ENCODE measurements around the gene TGFB1I1.
"Not testable (repeated sequence)": the region's sequence is repeated elsewhere in the genome, so short reads cannot be mapped to it uniquely, and the experiment has no call there.

Gene TGFB1I1

DNA sequence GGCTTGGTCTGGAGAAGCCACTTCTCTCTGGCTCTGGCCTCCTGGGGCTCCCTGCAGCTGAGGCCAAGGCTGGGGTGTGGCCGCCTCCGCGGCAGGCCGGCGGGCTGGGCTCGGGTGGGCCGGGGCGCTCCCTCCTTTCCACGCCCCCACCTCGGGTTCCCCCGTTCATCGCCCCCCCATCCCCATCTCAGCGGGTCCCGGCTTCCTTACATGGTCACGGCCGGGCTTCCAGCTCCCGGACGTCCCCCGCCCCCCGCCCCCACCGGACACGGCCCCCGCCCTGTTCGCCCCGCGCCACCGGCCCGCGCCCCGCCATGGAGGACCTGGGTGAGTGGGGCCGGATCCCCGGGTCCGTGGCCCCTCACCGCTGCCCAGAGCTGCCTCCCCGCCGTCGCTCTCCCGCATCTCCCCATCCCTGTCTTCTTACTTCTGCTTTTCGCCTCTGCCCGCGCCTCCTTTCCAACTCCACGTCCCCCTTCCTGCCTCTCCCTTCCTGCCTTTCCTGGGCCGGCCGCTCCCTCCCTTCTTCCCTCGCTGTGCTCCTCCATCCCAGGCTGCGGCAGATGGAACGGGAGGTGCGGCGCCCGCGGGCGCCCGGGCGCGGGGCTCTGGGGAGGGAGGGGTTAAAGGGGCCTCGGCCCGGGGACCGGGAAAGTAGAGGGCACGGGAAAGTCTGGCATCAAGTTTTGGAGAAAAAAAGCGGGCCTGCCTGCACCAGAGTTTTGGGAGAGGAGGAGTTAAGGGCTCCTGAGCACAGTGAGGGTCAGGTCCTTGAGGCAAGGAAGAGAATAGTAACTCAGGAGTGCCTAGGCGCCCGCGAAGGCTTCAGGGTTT is at the start of gene TGFB1I1:
TSS of gene TGFB1I1 (plus strand) at position 278 of the 834 bp plus-strand sequence. CDS start at position 315, 37 bp downstream.
- no peak for DNase-seq

DNA sequence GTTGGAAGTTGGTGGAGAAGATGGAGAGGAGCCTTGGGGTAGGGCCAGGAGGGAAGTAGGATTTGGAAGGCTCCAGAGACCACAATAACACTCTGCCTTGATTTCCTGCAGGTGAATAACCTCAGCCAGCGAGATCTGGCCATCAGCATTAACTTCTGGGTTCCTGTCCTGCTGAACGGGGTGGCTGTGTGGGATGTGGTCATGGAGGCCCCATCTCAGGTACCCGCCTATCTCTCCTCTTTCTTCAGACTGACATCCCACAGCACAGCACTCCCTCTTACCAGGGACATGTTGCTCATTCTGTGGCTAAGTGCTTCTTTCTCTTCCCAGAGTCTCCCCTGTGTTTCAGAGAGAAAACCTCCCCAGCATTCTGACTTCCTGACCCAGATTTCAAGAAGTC is 48.7 kb upstream of the TGFB1I1 start:
- DNase-seq = no peak

DNA sequence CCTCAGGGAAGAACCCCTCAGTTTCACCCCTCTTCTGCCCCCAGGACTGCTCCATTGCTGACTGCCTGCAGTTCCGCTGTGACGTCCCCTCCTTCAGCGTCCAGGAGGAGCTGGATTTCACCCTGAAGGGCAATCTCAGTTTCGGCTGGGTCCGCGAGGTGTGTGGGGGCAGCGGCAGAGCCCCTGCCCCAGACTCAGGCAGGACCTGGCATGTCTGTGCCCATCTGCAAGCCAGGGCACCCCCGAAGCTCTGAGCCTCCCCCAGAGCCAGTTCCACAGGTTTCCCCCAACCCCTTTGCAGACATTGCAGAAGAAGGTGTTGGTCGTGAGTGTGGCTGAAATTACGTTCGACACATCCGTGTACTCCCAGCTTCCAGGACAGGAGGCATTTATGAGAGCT is 48.2 kb upstream of the TGFB1I1 start:
- DNase-seq = no peak

DNA sequence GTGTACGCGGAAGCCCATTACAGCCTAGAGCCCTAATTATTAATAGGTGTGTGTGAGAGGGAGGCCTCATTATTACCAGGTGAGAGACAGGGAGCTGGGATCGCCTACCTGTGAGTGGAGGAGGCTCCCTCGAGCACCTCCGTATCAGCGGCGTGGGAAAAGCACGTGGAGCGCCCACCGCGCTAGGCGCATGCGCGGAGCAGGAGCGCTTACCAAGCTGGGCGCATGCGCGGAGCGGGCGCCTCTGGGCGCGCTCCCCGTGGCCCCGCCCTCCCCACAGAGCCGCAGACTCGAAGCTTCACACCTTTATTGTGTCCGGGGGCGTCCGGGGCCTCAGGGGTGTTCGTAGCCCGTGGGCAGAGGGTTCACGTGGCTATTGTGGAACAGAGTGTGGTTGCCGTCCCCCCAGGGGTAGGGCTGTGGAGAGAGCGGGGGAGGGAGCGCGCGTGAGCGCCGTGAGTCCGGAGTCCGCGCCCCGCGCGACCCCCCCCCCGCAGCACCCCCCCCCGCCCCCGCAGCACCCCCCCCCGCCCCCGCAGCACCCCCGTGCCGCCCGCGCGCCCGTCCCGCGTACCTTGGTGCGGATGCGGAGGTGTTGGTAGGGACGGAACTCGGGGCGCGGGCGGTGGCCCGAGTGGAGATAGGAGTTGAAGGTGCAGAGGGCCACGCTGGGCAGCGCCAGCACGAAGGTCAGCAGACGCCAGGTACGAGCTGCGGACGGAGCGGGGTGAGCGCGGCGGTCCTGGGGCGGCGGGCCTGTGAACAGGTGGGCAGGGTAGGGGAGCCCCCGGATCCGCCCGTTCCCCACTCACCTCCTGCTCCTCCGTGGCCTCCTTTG is 44.3 kb upstream of the TGFB1I1 start:
- DNase-seq = no peak

DNA sequence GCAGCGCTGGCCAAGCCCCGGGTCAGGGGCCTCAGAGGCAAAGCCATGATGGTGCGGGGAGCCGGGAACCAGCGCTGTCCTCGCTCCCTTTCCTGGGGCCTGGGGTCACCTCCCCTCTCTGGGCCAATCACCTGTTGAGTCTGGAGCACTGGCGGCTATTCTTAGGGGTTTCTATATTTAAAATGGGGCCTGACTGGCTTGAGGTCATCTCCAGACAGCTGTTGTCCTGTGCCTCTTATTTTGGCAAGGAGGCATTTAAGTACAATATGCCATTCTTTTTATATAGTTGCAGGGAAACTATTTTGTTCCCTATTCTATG is 43.7 kb upstream of the TGFB1I1 start, which contains the start of gene COX6A2:
TSS of gene COX6A2 (minus strand) at position 82 of the 319 bp plus-strand sequence. CDS start at position 47, 35 bp downstream.
- no peak for DNase-seq

DNA sequence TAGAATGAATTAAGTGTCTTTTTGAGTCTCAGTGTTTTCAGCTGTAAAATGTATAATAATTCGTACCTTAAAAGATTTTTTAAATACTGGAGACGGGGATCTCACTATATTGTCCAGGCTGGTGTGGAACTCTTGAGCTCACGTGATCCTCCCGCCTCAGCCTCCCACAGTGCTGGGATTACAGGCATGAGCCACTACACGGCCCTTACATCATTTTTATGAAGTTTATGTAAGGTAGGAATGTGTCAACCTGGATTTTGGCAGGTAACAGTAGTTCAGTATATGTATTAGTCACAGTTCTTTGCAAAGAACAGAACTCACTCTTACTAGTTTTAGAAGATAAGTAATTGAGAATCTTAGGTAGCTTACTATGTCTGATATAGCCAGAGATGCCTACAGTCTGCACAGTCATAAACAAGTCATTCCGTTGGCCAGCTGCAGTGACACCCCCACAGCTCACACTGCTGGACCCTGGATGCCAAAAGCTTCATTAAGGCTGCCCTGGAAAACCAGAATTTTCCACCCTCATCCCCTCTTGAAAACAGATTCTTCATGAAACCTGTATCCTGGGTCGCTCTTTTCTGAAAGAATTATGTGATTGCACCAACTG is 43.2 kb upstream of the TGFB1I1 start:
- DNase-seq = no peak

DNA sequence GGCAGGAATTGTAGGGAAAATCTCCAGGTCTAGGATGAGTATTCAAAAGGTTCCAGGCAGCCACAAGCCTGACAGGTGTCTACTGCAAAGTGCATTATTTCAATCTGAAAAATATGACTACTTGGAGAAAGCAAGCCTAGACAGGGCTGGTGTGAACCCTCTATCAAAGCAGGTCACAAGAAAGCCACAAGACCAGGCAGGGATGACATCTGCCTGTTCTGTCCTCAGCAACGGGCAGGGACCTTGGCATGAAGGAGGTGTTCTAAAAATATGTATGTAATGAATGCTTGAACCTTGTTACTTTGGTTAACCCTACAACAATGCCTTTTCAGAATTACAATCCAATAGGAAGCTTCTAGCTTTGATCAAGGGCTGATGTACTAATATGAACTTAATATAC is 42.6 kb upstream of the TGFB1I1 start:
- DNase-seq = no peak

DNA sequence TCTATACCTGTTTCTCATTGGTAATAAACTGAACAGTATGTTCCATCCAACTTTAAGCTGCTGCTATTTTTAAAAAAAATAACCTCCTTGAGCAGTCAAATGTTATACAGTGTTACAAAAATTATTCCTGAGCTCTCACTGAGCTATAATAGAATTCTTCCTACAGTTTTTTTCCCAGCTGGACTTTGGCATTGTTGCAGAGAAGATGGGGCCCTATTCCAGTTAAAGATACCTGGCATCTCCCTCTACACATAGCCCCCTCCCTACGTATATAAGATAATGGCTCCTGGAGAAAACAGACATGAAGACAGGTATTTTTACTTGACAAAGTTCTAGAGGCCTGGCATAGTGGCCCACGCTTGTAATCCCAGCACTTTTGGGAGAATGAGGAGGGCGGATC is 42.2 kb upstream of the TGFB1I1 start:
- DNase-seq = no peak

DNA sequence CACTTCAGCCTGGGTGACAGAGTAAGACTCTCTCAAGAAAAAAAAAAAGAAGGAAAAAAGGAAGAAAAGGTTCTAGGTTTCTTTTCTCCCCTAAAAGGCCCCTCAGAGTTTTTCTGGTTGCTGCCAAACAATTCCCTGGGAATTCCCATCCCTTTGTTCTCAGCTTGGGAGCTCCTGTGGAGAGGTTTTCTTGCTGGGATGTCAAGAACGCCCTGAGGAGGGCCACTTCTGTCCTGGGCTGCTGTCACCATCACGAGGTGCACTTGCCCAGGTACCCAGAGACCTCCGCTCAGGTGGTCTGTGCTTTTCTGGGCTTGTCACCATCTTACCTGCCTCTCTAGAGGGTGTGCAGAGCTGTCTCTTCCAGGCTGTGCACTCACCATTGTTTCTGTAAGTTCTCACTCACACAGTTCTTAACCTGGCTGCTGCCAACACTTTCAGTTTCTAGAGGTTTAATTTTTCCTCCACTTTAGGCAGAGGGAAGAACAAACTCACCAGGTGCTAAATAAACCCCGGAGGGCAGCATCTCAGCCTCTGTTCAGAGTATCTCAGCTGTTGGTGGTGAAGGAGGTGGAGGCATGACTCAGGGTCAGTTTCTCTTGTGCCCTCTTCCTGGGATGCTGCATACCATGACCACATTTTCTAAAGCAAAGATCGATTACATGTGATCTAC is 41.4 kb upstream of the TGFB1I1 start:
- no peak for DNase-seq

DNA sequence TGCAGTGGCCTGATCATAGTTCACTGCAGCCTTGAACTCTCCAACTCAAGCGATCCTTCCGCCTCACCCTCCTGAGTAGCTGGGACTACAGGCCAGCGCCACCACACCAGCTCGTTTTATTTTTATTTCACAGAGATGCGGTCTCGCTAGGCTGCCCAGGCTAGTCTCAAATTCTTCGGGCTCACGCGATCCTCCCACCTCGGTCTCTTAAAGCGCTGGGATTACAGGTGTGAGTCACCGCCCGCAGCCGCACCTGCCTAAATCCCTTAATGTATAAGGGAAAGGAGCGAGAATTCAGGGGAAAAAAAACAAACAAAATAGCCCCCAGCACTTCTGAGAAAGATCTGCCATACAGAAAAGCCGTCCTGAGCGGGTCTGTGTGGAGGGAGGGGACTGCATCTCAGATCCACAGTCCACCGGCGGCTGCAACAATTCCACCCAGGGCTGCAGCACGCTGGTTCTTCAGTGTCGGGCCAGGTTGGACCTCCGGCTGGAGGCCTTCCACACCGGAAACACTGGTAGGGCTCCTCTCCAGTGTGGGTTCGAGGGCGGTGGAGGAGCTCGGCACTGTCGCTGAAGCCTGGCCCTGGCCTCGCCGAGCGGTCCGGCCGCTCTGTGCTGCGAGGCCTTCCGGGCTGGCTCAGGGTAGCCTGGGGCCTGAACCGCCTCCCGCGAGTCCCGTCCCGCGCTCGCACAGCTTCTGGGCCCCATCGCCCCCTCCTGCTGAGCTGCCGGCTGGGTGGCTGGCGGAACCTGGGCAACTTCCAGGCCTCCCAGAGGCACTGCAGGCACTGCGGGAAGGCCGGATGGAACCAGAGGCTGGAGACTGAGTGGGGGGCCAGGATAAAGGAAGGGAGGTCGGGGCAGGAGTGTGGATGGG is 36.4 kb upstream of the TGFB1I1 start:
- DNase-seq = no peak

DNA sequence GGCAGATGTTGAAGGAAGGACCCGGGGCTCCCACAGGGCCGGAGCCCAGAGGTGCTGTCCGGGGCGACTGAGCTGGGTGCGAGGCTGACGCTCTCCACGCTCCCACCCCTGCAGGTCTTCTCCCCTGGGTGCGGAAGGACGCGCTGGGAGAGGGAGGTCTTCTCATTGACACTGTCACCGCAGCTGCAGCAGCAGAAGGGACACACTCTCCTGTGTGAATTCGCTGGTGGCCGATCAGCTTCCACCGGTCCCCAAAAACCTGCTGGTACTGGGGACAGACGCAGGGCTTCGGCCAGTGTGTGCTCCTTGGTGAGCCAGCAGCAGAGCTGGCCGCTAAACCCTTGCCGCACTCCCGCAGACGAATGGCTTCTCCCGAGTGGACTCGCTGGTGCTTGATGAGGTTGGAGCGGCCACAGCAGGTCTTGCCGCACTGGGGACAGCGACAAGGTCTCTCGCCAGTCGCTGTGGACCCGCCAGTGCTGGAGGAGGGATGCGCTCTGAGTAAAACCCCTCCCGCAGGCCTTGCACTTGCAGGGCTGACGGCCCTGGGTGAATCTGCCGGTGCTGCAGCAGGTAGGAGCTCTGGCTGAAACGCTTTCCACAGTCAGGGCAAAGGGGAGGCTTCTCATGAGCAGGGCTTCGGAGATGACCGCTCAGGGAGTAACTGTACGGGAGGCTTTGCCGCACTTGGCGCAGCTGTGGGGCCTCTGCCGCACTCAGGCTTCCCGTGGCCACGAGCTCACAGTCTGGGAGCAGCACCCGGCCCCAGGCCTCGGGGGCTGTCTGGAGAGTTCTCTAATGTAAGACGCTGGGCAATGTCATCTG is 35.5 kb upstream of the TGFB1I1 start:
- DNase-seq = no peak

DNA sequence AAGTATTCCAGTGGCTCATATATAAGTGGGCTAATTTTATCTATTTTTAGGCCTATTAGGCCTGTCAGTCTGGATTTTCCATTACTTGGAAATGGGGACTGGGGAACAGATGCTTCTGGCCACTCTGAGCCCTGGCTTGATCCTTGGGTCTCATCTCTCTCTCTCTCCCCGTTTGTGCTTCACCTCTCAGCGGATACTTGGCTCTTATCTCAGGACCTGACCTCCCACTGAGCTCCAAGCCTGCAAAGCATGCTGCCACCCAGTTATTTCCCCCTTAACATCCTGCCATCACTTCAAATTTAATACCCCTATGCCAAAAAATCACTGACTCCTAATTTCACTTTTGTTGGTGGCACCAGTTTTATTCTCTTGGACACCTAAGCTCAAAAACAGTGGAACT is 33.5 kb upstream of the TGFB1I1 start:
- no peak for DNase-seq

DNA sequence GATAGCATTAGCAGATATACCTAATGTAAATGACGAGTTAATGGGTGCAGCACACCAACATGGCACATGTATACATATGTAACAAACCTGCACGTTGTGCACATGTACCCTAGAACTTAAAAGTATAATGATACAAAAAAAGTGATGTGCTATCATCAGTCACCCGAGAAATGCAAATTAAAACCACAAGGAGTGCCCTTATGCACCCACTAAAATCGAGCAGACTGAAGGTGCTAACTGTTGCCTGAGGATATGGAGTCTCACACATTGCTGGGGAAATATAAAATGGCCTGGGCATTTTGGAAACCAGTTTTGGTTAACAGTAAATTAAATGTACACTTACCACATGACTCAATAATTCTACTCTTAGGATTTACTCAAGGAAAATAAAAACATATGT is 32.9 kb upstream of the TGFB1I1 start:
- DNase-seq = not testable (repeated sequence)

DNA sequence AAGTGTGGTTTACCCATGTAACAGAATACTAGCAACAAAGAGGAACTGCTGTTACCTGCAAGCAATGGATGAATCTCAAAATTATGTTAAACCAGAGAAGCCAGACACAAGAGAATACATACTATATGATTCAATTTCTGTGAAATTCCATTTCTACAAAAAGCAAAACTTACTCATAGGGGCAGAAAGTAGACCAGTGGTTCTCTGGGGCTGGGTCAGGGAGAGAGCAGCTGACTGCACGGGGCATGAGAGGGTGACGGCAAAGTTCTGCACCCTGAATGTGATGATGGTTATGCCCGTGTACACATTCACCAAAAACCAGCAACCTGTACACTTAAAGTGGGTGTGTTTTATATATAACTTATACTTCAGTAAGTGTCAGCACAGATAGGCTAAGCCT is 32.4 kb upstream of the TGFB1I1 start:
- DNase-seq = no peak

DNA sequence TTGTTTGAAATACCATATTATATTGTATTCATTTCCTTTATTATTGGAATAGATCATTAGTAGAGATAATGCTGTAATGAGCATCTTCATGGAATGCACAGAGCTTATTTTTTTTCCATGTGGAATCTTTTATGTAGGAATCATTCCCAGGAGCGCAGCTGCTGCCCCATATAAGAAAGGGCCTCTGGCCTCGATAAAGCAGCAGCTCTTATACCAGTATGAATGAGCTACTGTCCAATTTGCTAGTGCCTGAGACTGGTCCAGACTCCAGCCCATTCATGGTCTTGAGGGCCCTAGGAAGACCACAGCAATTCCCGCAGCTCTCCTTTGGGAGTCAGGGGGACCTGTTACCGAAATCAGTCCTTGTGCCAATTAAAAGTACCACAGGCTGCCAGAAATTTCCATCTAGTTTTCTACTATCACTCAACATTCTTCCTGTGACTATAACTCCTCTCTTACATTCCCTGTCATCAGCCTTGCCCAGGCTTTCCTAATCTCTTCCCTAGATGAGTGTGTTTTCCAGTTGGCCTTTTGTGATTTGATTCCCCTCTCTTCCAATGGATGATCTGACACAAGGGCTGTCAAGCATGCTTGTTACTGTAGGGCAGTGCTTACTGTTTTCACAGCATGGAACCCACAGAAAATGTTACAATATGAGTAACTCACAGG is 31.3 kb upstream of the TGFB1I1 start:
- DNase-seq = no peak

DNA sequence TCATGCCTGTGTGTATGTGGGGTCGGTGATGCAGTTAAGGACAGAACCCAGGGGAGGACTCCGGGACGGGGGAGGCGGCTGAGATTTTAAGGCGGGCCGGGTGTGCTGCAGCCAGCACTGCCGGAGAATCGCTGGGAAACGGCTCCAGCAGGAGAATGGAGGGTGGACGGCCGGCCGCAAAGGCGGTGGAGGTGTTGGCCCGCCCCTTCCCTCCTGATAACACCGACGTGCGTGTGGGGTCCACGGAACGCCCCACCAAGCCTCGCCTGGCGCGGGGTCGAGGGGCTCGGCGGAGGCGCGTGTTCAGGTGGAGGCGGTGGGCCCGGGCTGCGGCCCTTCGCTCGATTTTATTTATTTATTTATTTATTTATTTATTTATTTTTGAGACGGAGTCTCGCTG is 30.0 kb upstream of the TGFB1I1 start:
- no peak for DNase-seq

DNA sequence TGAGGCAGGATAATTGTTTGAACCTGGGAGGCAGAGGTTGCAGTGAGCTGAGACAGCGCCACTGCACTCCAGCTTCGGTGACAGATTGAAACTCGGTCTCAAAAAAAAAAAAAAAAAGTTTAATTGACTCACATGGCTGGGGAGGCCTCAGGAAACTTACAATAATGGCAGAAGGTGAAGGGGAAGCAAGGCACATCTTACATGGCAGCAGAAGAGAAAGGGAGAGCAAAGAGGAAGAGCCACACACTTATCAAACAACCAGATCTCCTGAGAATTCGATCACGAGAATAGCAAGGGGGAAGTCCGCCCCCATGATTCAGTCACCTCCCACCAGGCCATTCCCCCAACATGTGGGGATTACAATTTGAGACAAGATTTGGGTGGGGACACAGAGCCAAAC is 26.0 kb upstream of the TGFB1I1 start:
- not testable (repeated sequence) for DNase-seq

DNA sequence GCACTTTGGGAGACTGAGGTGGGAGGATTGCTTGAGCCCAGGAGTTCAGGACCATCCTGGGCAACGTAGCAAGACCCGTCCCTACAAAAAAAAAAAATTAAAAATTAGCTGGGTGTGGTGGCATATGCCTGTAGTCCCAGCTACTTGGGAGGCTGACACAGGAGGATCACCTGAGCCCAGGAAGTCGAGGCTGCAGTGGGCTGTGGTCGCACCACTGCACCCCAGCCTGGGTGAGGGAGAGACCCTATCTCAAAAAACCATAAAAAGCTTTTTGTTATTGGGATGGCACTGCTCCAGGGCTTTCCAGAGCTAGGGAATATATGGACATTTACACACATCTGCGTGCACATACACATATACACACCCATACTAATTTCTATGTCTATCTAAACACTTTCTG is 20.8 kb upstream of the TGFB1I1 start:
- DNase-seq = no peak

DNA sequence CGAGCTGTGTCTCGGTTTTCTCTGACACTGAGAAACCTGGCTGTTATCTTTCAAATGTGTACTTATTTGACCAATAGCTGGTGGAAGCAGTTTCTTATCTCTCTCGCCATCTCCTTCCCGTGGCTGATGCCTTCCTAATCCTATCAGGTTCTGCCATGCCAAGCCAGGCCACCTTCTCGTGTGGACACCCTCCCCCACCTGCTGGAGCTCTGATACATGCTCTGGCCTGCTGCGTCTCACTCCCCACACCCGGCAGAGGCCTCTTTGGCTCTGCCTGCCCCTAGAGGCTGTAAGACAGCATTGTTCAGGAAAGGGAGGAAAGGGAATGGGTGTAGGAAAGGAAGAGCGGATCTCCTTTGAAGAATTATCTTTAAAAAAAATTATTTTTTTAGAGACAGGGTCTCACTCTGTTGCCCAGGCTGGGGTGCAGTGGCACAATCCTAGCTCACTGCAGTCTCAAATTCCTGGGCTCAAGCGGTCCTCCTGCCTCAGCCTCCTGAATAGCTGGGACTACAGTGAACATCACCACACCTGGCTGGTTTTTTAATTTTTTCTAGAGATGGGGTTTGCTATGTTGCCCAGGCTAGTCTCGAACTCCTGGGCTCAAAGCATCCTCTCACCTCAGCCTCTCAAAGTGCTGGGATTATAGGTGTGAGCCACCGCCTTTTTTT is 20.1 kb upstream of the TGFB1I1 start:
- DNase-seq = no peak

DNA sequence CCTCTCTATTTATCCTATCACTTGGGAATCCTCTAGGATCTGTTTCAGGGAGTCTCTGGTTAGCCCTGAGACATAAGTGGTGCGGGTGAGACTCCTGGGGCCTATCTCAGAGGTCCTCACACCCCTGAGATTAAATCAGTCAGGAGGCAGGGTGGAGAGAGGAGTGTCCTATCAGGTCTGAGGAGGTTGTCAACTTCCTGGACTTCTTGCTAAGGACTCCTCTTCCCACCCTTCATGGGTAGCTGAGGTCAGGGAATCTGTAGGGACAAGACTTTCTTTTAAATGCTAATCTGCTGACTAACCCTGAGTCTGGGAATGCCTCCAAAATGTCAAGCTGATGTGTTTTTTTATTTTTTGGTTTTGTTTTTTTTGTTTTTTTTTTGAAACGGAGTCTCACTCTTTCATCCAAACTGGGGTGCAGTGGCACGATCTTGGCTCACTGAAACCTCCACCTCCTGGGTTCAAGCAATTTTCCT is 19.3 kb upstream of the TGFB1I1 start:
- no peak for DNase-seq

All from NCI-H774 (cell line).